Stimulated activated CD4-positive, alpha-beta T cell treated with anti-CD3 and anti-CD28 coated beads, Interleukin-2, amount 100 ng/mL, for 4 hours (primary cell): ENCODE results near the gene FATE1.

Experiments used
- DNase-seq: peaks from one replicate; pipeline ENCODE4 v3.0.0-alpha.2; 2020; ENCODE audit warnings: low read depth

The FATE1 gene

DNA sequence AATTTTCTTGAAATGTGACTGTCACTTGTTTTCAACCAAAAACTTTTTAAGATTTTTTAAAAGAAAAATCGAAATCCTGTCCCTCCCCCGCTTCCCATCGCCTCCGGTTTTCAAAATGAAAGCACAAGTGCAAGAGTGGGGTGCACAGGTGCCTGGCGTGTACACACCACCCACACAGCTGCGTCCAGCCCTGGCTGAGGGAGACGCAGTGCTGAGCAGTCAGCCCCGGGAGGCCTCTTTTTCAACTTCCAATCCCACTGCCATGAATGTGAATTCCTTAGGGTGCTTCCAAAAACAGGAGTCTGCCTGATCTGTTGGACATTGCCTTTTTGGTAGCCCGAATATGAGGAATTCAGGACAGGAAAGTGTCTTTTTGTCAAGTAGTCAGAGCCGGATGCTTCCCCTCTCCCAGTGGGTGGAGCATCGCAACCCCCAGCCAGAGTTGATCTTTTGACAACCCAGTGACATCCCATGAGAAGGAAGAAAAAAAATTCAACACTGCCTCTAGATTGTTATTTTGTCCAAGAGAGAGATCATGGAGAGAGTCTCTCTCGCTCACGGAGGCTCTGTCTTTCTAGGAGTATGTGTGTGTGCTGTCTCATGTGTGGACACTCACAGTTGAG lies 11.7 kb upstream of the FATE1 start:
- no peak for DNase-seq

DNA sequence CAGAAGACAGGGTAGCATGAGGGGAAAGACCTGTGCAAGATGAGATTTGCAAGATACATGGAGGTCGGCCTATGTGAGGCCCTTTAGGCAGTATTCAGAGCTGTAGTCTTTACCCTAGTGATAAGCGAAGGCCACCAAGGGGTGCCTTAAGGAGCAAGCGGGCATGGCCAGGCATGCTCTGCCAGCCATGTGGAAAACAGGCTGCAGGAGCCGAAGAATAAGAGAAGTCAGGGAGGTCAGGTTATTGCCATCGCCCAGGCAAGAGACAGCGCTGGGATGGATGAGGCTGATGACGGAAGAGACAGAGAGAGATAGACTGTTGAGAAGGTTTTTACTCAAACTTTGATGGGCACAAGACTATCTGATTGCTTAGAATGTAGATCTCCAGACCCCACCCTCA lies 7.0 kb upstream of the FATE1 start:
- no peak for DNase-seq

DNA sequence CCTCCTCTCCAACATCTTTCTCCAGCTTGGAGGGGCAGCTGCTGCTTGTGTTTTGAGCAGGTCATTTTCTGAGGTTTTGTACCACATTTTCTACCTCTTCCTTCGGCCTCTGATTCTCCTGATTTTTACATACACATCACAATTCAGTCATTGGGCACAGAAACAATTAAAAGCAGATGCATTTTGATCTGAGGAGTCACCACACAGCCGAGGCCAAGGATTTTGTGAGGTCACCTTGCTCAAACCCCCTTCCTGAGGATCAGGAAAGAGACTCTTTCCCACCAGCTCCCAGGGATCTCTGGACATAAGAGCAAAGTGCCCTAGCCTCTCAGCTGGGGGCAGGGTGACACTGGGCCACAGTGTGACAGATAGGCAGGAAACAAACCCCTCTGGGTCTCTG lies 5.4 kb upstream of the FATE1 start:
- no peak for DNase-seq

DNA sequence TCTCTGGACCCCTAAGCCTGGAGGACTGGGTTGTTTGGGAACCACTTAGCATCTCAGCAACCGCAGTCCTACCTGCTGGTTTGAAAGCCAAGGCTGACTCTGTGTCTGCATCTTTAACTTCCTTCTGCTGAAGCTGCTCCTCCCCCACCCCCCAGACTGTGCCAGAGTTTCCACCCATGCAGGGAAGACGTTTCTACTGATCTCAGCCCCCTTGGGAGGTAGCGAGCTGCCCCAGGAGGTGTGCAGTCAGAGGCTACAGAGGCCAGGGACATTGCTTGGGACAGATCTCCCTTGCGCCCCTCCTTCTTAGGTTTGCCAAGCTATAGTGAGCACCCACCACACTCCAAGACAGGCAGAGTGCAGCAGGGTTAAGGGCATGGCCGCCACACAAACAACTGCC lies 4.7 kb upstream of the FATE1 start:
- DNase-seq, result no peak

DNA sequence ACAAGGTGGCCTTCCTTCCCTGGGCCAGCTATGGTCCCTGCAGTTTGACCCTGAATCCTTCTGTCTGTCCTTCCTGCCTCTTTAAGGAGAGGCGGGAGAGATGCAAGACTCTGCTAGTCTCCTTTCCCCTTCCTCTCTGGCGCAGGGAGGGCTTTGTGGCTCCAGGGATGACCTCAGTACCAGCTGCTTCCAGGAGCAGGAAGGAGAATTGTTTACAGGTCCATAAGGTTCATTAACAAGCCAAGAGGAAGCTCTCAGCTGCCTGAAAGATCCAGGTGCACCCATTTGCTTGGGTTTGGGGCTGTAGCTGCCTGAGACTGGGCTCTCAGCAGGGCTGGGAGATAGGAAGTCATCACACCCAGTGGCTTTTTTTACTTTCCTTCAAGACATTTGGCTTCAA lies 4.0 kb upstream of the FATE1 start:
- no peak for DNase-seq

- DNase-seq, result no peak
Measured at GRCh38 chrX:151712253-151712652, 3.6 kb upstream of the FATE1 start.

DNA sequence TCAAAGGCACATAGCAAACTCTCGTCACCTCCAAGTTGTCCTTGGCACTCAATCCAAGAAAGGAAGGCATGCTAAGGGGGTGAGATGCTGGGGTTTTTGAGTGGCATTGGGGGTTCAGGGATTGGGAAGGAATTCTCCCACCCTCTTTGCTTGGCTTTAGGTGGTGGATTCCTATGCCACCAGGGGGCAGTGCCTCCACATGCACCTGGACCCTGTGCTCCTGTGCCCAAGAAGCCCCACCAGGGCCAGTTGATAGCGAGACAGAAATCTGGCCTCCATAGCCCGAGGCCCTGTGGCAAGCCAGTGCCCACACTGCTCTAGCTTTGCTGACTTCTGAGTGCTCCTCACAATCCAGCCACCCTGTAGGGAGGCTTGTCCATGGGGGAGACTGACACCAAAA lies 2.0 kb upstream of the FATE1 start:
- no peak for DNase-seq

DNA sequence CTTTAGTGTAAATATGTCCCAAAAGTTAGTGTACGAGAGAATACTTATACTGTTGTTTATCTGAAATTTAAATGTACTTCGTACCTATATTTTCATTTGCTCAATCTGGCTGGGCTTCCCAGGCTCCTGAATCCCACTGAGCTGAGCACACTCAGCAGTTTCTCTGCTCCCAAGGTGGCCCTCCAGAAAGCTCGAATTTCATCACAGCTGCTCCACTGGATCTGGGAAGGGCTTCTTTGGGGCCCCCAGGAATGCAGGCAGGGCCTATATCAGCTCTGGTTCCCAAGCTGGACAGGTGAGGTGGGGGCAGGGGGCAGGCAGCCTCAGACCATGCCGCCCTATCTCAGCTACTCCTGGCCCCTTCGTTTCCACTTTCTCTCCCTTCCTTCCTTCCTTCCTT lies 1.5 kb upstream of the FATE1 start:
- DNase-seq, result no peak

- no peak for DNase-seq
Measured at GRCh38 chrX:151722241-151722846, 6.5 kb downstream of the FATE1 start.

DNA sequence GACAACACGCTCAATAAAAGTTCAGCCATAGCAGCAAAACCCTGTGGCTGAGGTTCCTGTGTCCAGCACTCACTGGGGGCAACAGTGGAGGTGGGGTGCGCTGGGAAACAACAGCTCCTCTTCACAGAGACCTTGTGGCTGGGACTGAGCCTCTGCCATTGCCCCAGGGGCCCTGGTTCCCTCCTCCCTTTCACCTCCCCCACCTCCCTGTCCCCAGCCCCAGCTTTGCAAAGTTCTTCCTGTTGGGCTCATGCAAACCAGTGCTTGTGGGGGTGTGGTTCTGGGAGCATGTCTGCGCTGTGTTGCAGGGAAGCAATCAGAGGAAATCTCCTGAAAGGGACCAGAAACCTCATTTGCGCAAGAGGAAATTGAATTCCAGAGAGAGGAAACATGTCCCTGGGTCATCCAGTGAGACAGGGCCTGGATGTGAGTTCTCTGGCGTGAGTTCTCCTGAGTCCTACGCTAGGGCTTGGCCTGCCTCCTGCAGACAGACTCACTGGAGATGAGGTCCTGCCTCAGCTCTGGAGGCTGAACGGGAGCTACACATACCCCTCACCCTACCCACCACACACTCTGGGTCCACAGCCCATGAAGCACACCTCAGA lies 7.4 kb downstream of the FATE1 start:
- DNase-seq, result no peak

GRCh38 chrX:151724563-151725337 lies 8.9 kb downstream of the FATE1 start:
- DNase-seq, result no peak

DNA sequence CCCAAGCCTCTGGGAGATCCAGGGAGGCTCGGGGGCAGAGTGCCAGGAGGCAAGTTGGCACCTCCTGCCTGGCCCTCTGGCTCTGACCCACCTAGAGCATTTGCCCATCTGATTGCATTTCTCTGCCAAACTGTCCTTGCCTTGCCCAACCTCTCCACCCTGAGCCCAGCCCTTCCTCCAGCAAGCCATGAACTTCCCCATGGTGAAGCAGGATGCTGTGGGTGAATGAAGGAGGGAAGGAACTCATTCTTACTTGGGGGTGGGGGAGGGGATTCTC lies 9.4 kb downstream of the FATE1 start:
- no peak for DNase-seq

DNA sequence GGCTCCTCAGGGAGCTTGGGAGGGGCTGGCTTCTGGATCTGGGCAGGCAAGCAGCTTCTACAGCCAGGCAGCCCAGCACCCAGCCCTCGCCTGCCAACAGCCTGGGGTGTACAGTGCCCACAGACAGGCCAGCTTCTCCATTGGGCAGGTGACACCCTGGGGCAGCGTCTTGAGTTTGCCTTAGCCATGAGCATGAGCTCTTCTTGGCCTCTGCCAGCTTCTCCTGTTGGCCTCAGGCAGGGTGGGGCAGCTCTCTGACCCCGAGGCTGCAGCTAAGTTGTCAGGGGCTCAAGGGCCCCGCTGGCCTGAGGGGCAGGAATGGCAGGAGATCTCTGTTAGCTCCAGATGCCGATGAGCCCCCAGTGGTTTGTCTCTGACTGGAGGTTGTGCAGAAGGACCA lies 10.9 kb downstream of the FATE1 start:
- DNase-seq, result no peak

GRCh38 chrX:151727346-151727745 lies 11.5 kb downstream of the FATE1 start:
- DNase-seq, result no peak

DNA sequence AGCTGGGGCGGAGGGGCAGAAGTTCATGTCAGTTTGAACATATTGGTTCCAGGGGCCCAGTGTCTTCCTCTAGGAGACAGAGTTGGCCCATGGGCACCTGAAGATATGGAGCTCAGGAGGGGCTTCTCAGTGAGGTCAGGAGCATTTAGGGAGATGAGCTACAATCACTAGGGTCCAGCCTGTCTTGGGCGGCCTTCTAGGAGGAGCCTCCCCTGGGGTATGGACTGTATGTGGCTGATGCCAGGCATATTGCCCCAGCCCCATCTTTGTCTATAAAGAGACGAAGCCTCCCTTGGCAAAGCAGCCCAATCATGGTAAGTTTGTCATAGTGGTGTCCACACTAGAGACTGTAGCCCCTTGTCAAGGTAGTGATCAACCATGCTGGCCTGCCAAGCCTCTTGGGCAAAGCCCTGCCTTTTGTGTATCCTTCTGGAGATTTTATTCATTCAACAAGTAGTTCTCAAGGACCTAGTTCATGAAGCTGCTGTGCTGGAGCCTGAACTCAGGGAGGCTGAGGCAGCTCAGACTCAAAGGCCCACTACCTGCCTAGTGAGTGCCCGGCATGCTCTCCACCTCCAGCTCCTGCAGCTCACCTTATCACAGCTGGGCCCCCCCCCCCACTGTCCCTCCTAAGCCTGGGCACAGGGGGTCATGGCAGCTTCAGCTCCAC lies 13.4 kb downstream of the FATE1 start:
- no peak for DNase-seq

- no peak for DNase-seq
Measured at GRCh38 chrX:151734446-151734845, 18.6 kb downstream of the FATE1 start, which contains the start of gene CNGA2. TSS of gene CNGA2 (plus strand) at chrX:151734746. CDS start at chrX:151738484, 3,738 bp downstream.

DNA sequence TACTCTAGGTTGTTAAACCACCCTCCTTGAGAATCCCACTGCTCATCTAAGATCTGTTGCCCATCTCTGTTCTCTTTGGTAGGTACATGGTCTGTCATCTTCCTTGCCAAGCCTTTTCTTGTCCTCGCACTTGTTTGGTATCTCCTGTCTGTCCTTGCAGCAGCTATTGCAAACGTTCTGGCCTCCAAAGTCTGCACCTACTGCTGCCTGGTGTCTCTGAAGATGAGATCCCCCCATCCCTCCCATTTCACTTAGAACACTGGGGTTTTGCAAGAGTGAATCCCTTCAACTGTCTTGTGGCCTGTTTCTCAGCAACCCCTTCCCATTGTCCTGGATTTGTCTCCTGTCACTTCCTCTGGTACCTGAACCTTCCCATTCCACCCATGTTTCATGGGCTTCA lies 19.4 kb downstream of the FATE1 start:
- DNase-seq, result no peak

DNA sequence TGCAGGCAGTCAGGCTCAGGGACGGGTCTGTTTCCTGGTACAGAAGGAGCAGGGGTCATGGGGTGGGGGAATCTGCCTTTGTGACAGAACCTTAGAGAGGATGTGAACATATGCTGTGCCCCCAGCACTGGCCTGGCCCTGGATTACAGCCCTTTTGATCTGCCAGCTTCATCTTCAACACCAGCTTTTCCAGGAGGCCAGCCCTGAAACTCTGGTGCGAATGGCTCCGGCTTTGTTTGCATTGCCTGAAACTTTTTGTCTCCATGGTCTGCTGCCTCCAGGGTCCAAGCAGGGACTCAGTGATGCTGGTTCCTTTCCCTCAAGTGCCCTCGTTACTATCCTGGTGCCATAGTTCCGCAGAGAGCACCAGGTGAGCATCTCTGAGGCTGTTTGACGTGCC lies 20.9 kb downstream of the FATE1 start:
- no peak for DNase-seq

- DNase-seq, result no peak
Measured at GRCh38 chrX:151737494-151737893, 21.7 kb downstream of the FATE1 start.

DNA sequence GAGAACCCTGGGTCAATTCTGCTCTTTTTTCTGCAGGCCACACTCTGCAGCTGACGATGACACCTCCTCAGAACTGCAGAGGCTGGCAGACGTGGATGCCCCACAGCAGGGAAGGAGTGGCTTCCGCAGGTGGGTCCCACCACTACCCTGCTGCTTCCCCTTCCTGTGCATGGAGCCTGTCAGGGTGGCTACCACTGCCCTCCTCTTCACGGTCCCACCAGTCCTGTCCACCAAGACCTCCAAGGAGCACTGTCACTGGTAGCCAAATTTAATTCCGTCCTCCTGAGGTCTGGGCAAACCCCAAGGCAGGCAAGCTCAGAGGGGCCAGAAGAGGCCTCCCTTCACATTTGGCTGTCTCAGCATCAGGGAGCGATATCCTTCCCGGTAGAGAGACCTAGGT lies 22.9 kb downstream of the FATE1 start:
- DNase-seq, result no peak

DNA sequence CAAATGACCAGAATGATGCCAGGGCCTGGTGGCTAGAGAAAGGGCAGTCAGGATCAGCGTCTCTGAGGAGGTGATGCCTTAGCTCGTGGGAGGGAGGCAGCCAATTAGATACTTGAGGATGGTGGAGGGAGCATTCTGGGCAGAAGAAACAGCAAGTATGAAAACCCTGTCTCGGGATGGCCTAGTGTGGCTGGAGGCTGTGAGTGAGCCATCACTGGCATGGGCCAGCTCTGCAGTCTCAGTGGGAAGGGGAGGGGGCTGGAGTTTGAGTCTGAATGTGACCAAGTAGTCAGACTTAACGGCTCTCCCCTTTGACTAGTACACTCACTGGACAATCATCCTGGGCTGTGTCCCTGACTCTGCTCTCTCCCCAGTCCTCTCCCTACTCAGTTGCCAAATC lies 25.8 kb downstream of the FATE1 start:
- no peak for DNase-seq

DNA sequence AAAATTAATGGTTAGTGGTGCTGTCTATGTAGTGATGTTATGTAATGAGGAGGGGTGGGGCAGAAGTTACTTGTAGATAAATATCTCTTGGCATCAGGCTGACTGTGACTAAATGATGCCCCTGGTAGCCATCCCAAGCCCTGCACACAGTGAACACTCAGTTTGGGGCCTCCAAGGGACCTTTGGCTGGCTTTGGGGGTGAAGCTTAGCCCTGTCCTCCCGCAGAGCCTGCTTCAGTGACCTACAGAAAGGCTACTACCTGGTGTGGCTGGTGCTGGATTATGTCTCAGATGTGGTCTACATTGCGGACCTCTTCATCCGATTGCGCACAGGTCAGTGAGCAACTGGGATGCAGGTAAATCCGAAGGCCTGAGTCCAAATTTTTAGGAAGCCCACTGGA lies 26.5 kb downstream of the FATE1 start:
- DNase-seq, result no peak
